GM12891 (cell line): ENCODE results near the gene CPA1.

Experiments
- PAX5 ChIP-seq: IDR thresholded peaks from 2 replicates; pipeline ENCODE4 v1.6.1; 2011; ENCODE audit warnings: low read length, moderate library complexity, mild to moderate bottlenecking; ENCODE audit not compliant: insufficient read depth, severe bottlenecking
- POLR2A ChIP-seq: IDR thresholded peaks from 2 replicates; pipeline ENCODE4 v1.6.1; 2011; ENCODE audit warnings: low read depth, low read length, control low read depth
- POLR2AphosphoS5 ChIP-seq: IDR thresholded peaks from 2 replicates; pipeline ENCODE4 v1.6.1; 2011; ENCODE audit warnings: low read depth, low read length, control low read depth
- POU2F2 ChIP-seq: IDR thresholded peaks from 2 replicates; pipeline ENCODE4 v1.6.1; 2011; ENCODE audit warnings: low read depth, mild to moderate bottlenecking, control low read depth, low read length, moderate library complexity
- SPI1 ChIP-seq: IDR thresholded peaks from 2 replicates; pipeline ENCODE4 v1.6.1; 2011; ENCODE audit warnings: low read depth, low read length, control low read depth
- TAF1 ChIP-seq: IDR thresholded peaks from 2 replicates; pipeline ENCODE4 v1.6.1; 2011; ENCODE audit warnings: low read depth, low read length, control low read depth

DNA sequence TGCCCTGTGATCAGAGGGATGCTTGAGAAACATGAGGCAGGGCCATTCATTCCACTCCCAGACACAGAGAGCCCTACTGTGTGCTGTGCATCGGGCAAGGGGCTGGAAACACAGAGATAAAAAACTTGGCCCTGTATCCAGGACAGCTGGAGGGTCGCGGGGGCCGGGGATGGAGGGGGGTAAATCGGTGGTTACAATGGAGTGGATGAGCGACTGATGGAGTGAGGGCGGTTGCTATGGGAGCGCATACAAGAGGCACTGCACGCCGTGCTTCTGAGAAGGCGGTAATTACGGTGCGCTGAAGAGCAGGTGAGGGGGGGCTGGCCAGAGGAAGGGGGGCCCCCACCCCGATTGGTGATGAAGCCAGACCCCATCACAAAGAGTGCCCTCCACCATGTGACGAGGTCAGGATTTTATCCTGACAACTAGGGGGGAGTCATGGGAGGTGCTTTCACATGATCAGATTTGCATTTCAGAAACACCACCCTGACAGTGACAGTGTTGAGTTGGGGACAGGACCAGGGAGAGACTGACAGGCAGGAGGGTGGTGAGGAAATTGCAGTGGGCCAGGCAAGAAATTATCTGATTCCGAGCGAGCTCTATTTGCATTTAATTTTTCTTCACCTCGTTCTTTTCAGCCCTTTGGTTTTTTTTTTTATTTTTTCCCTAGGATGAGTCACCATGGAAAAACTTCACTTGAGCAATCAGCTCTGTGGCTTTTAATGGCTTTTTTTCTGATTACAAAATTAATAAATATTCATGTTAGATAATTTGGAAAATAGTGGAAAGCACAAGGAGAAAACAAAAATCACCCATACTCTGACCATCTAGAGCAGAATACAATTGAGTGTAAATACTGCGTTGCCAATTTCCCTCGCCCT is 27.9 kb upstream of the CPA1 start:
- TF ChIP-seq POLR2A (no peak), POLR2AphosphoS5 (no peak), POU2F2 (no peak), TAF1 (no peak), PAX5 (no peak), SPI1 (no peak)
